ENCODE results near the gene STK11. TPM values are rescaled to one million over a fixed set of nuclear protein-coding genes. Genes with fewer than 3 reads are reported as not detected.
A peak's percentile ranks its signal among the peaks of the same experiment; 100 is the strongest.

Gene STK11
- total RNA-seq, 4 donors from 2014 or later, result 62.5 to 76.9 (median 66.4) TPM

DNA sequence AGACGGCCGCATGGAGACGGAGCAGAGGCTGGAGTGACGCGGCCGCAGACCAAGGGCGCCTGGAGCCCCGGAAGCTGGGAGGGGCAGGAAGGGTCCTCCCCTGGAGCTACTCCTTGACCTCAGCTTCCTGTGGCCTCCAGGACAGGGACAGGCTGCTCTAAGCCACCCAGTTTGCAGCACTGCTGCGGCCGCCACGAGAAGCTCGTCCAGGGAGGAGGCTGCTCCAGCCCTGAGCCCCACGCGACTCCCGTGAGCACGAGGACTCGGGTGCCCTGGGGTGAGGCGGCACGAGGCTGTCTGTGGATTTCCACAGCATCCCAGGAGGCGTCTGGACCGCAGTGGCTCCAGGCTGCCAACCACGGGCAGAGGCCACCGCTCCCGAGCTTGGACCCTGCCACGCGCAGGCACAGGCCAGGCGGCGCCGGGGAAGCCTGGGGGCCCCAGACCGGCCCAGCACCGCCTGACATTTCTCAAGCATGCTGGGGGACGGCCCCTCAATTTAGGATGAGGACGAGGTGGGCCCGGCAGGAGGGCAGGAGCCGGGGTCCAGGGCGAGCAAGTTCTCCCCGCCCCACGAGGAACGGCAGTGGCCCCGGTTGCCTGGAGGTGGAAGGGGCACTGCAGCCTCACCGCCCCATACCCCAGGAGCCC, 42.2 kb upstream of the STK11 start:
- Histone ChIP-seq H3K4me3 (peak overlapping the region; percentile 9), H3K9me3 (no peaks in the 10 kb centered on the region), H3K36me3 (peaks cover 17% of the 10 kb centered on the region), H3K27ac (peak overlapping the region; percentile 33), H3K4me1 (peaks cover 68% of the 10 kb centered on the region), H3K27me3 (no peaks in the 10 kb centered on the region)
- 89% methylated on average over 16 of the region's 41 CpGs for WGBS
- no peak for TF ChIP-seq EP300 (IDR thresholded peaks at IDR 0.05)
- no peak for TF ChIP-seq POLR2A (IDR thresholded peaks at IDR 0.05)
- no peak for TF ChIP-seq POLR2AphosphoS5 (IDR thresholded peaks at IDR 0.05)
- TF ChIP-seq, protein P1, sequence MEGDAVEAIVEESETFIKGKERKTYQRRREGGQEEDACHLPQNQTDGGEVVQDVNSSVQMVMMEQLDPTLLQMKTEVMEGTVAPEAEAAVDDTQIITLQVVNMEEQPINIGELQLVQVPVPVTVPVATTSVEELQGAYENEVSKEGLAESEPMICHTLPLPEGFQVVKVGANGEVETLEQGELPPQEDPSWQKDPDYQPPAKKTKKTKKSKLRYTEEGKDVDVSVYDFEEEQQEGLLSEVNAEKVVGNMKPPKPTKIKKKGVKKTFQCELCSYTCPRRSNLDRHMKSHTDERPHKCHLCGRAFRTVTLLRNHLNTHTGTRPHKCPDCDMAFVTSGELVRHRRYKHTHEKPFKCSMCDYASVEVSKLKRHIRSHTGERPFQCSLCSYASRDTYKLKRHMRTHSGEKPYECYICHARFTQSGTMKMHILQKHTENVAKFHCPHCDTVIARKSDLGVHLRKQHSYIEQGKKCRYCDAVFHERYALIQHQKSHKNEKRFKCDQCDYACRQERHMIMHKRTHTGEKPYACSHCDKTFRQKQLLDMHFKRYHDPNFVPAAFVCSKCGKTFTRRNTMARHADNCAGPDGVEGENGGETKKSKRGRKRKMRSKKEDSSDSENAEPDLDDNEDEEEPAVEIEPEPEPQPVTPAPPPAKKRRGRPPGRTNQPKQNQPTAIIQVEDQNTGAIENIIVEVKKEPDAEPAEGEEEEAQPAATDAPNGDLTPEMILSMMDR (IDR thresholded peaks at IDR 0.05), result no peak
- peak; percentile 71 to 76 for DNase-seq (ENCODE audit: low spot score in 2 of 2)

DNA sequence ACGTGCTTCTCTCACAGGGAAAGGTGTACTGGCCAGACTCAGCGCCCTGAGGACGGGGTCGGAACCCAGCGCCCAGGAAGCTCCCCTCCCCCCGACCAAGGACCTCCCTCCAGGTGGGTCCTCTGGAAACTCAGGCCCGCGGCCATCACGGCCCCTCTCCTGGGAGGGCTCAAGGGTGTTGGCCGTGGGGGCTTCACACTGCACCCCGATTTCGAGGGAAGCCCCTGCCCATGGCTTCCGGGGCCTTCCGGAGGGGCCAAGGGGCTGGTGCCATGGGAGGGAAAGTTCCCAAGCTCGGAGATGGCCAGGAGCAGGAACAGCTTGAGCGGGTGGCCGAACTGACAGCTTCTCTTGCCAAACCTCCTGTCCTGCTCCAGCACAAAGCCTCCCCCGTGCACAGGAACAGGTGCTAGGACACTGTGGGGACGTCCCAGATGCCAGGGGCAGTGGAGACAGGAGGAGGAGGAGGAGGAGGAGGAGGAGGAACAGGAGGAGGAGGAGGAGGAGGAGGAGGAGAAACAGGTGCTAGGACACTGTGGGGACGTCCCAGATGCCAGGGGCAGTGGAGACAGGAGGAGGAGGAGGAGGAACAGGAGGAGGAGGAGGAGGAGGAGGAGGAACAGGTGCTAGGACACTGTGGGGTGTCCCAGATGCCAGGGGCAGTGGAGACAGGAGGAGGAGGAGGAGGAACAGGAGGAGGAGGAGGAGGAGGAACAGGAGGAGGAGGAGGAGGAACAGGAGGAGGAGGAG, 41.5 kb upstream of the STK11 start:
- peaks cover 17% of the 10 kb centered on the region for H3K36me3 ChIP-seq
- H3K4me1 ChIP-seq, result peaks cover 69% of the 10 kb centered on the region

GRCh38 chr19:1164684-1165531, 40.7 kb upstream of the STK11 start:
- Histone ChIP-seq H3K9me3 (no peaks in the 10 kb centered on the region), H3K36me3 (peaks cover 17% of the 10 kb centered on the region), H3K4me3 (no peak overlapping the region), H3K27ac (peak overlapping the region; percentile 64), H3K27me3 (no peaks in the 10 kb centered on the region), H3K4me1 (peaks cover 71% of the 10 kb centered on the region)
- TF ChIP-seq POLR2AphosphoS5 (IDR thresholded peaks at IDR 0.05), result no peak
- no peak for TF ChIP-seq POLR2A (IDR thresholded peaks at IDR 0.05)
- no peak for TF ChIP-seq EP300 (IDR thresholded peaks at IDR 0.05)
- TF ChIP-seq, protein P1 (IDR thresholded peaks at IDR 0.05), result no peak
- 76% methylated on average over 15 of the region's 21 CpGs for WGBS
- peak in 1 of 2 donors; percentile 77 for DNase-seq (ENCODE audit: low spot score in 2 of 2)

More for the DNA sequence above, 41.5 kb upstream of the STK11 start:
- Histone ChIP-seq H3K9me3 (no peaks in the 10 kb centered on the region), H3K27me3 (no peaks in the 10 kb centered on the region), H3K27ac (peak overlapping the region; percentile 33), H3K4me3 (no peak overlapping the region)
- 66% methylated on average over 8 of the region's 20 CpGs for WGBS
- peak; percentile 65 to 78 for DNase-seq (ENCODE audit: low spot score in 2 of 2)
- TF ChIP-seq, protein P1 (IDR thresholded peaks at IDR 0.05), result no peak
- TF ChIP-seq POLR2A (IDR thresholded peaks at IDR 0.05) (no peak), EP300 (IDR thresholded peaks at IDR 0.05) (no peak), POLR2AphosphoS5 (IDR thresholded peaks at IDR 0.05) (no peak)

GRCh38 chr19:1166872-1167573, 38.6 kb upstream of the STK11 start:
- peaks cover 81% of the 10 kb centered on the region for H3K4me1 ChIP-seq
- 85% methylated on average over 14 of the region's 33 CpGs for WGBS

More at GRCh38 chr19:1166872-1167573, 38.6 kb upstream of the STK11 start:
- TF ChIP-seq POLR2A (IDR thresholded peaks at IDR 0.05), result no peak
- no peaks in the 10 kb centered on the region for H3K27me3 ChIP-seq
- H3K36me3 ChIP-seq, result peaks cover 13% of the 10 kb centered on the region
- H3K27ac ChIP-seq, result peak overlapping the region; percentile 98
- peak; percentile 65 to 85 for DNase-seq (ENCODE audit: low spot score in 2 of 2)
- peak overlapping the region; percentile 3 for H3K4me3 ChIP-seq
- H3K9me3 ChIP-seq, result no peaks in the 10 kb centered on the region

Data from suprapubic skin (tissue), 4 donors.